HG02642 (cell line): ENCODE measurements around the gene GFM1.

Source experiments
- ATAC-seq: cut with Tn5 transposase; IDR thresholded peaks from one replicate; pipeline ENCODE4 v1.9.1; 2021; ENCODE audit warnings: mild to moderate bottlenecking; ENCODE audit not compliant: unreplicated experiment, poor library complexity

GFM1 gene

DNA sequence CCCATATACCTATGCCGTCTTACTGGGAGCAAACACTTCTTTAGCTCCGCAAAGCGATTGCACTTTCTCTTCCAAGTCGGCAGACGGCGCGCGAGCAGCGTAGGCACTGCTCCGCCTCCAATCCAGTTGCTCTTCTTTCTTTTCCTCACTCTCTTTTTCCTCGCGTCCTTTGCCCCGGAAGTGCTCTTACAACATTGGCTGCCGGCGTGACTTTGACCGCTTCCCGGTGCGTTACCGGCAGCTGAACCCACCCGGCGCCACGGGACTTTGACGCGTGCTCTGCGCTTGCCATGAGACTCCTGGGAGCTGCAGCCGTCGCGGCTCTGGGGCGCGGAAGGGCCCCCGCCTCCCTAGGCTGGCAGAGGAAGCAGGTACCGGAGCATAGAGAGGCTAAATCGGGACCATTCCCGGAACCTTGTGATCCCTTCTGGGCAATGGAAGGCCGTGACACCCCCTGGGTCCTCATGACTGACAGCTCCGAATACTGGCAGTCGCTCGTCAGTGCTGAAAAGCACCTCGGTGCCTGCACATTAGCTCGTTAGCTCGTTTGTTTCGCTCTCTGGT, at the start of gene GFM1:
GFM1 (plus strand) TSS at position 183 of the 564 bp plus-strand sequence; CDS start at position 291, 108 bp downstream.
- peak; percentile 98 for ATAC-seq

DNA sequence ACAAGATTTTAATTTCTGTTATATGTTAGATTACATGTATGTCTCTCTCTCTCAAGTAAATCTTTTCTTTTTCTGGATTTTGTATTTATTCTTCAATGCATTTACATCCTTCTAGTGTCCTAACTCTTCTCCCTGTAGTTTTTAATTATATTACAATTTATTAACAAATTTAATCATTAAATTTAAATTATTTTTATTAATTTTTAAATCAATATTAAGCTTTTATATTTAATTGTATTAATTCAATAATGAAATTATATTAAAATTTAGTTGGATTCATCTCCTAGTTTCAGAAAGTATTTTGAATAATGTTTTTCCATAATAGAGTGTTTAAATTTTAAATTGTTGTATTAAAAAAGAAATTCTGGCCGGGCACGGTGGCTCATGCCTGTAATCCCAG, 43.5 kb upstream of the GFM1 start:
- no peak for ATAC-seq

DNA sequence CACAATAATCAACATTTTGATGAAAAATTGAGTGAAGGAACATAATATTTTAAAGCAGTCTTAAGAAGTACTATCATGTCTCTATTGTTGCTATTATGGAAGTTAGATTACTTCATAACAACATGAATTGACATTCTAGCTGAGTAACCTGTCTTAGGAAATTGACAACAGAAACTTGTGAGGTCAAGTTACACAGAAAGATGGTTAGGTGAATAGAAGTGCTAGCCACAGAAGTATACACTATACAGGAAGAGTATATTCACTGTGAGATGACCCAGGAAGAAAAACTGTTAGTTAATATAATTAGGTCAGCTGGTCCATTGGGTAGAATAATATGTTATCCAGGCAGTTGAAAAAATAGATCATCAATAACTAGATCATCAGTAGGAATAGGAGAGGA, 42.1 kb upstream of the GFM1 start:
- ATAC-seq = no peak

DNA sequence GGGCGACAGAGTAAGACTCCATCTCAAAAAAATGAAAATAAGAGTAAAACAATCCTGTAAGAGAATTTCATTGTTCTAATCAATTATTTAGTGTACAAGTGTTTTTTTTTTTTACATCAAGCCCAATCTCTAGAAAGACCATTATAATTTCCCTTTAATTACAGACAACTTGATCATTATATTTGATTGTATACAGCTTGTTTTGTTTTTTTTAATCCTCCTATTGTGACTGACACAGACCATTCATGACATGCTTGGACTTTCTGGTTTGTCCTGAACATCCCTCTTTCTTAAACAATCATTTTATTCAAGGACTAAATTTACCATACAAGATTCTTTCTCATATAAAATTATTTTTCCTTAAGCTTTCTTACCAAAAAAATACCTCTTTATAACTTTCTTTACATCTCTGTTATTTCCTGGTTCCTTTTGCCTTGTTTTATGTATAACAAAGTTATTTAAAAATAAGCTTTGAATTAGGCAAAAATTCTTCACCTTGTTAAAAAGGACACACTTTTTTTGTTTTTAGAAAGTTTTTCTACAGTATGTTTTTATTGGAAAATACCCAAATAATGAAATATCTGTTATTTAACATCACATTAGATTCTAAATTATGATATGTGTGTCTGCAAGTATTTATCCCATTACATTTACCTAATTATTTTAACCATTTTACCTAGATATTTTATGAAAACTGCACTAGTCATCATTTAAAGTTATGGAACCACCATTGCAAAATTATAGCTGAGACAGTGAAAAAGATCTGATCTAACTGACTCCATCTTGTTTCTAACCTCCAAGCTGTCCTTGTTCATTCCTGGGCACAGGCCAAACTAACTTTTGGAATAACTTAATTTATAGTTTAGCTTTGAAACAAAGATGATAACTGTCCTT, 26.1 kb upstream of the GFM1 start:
- ATAC-seq = no peak

DNA sequence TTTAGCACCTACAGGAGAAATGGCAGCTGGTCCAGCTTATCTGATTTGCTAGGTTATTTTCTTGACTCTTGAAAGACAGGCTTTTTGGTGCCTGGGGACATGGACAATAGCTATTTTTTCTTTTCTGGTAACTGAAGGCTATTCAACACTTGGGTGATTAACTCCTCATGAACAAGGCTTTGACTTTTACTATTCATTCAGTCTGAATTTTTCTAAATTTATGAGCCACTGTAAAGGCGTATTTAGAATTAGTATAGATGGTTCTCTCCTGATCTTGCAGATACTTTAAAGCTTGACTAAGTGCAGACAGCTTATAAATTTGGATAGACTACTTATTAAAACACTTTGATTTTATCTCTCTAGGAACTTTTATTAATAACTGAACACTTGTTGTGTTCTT, 18.4 kb upstream of the GFM1 start:
- ATAC-seq = no peak

DNA sequence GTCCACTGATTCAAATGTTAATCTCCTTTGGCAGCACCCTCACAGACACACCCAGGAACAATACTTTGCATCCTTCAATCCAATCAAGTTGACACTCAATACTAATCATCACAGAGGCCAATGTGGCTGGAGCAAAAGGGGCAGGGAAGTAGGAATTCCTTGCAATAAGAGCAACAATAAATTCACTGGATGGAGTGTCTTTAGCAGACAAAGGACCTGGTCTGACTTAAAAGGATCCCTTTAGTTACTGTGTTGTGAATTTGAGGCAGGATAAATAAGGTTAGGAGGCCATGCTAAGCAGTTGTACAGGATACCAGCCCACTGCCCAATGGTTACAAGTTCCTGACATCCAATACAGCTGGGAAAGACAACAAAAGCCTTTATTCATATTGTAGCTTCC, 12.3 kb upstream of the GFM1 start:
- ATAC-seq = no peak

DNA sequence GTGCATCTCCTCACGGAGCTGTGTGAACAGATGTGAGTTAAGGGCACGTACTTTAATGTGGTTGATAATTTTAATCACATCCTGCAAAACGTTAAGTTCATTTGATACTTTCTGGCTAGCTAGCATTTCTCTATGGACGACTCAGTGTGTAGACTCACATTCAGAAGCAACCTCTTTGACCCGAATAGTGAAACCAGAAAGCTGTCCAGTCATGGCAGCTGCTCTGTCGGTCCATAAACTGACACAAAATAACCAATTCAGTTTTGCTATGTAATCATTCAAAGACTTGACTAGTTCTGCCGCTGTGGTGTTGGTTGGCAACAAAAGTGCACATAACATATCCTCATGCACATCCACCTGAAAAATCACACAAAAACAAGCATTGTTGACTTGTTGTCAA, 3.7 kb upstream of the GFM1 start:
- ATAC-seq = no peak

DNA sequence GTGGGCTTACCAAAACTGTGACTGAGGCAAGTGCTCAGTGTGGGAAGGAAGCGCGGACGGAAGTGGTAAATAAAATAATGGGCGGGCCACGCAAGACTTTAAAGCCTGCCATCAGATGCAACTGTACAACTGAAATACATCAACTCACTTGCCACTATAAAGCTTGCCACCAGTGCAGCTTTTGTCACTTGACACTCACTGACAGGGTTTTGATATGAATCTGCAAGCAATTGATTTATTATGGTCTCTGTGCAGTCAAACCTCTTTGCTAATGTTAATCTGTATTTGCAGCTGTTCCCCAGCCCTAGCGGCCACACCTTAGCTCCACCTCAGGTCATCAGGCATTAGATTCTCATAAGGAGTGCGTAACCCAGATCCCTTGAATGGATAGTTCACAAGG, 2.3 kb upstream of the GFM1 start:
- ATAC-seq = no peak

DNA sequence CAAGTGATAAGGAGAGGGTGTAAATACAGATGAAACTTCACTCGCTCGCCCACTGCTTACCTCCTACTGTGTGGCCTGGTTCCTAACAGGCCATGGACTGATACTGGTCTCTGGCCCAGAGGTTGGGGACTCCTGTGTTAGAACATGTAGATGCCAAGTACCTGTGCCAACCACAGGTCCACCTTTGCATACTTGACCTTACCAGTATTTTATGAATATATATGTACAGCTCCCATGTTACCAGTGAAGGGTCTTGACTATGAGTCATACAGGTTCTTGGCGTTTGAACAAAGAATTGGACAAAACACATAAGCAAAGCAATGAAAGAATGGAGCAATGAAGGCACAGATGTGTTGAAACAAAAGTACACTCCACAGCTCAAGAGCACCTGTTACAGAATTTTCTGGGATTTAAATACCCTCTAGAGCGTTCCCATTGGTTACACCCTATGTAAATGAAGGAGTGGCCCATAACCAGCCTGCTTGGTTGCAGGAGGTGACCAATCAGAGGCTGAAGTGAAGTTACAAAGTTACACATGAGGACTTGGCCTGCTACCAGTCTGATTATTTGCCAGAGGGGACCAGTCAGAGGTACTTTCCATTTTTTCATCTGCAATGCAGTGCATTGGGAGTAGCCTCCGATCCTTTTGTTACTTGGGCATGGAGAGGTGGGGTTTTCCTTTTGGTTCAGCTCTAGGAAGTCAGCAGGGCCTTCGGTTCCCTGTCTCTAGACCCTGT, 1.7 kb upstream of the GFM1 start:
- ATAC-seq = no peak

DNA sequence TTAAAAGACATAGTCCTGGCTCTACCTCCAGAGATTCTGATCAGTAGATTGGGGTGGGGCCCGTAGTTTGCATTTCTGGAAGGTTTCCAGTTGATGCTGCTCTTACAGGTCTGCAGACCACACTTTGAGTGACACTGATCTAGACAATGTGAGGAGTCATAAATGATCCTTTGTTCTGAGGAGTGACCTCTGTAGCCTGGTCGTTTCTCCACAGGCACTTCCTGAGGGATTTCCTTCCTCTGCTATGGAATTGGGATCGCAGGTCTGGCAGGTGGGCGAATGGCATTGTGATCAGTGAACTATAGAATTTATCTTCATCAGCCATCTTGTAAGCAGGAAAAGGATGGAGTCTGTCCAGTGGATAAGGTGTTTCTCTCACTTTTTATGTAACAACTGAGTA, 5.5 kb downstream of the GFM1 start:
- no peak for ATAC-seq

DNA sequence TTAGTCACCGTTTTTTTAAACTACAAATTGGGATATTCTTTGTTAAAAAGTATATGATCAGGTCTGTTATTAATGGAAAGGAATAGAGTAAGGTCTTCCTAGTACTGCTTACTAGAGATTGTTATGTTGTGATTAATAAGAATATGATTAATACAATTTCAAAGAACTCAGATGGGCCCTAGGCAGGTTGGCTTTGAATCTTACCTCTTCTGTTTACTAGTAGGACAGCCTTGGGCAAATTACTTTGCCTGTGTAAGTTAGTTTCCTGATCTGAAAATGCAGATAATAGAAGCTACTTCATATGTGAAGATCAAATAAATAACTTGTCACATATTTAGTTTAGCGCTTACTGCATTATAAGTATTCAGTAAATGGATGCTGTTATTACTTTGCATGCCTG, 6.9 kb downstream of the GFM1 start:
- ATAC-seq = no peak

DNA sequence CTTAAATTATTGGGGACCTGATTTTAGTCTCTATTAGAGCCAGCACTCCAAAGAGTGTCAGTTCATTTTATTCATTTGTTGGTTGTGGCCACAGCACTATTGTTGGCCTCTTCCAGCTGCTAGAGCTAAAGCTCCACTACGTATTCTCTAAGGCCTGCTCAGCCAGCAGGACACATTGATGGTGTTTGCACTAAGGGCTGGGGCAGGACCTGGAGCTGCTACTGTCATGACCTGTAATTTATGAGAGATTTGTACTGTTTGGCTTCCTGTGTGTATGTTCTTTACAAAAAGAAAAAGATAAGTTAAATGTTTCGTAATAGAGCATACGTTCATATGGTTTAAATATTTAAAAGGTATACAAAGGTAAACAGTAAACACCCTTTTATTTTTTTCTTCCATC, 8.1 kb downstream of the GFM1 start:
- ATAC-seq = no peak

DNA sequence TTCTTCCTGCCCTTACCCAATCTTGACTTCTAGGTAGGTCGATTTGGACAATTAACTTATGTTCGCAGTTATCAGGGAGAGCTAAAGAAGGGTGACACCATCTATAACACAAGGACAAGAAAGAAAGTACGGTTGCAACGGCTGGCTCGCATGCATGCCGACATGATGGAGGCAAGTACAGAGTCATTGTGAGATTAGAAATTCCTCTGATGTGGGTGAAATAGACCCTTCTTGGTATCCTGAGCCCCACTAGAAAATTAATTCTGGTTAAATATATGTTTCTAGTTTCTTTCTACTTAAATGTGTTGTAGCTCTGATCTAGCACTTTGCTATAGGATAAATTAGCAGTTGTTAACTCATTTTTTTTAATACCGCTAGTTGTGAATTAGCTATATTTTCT, 14.6 kb downstream of the GFM1 start:
- ATAC-seq = no peak

DNA sequence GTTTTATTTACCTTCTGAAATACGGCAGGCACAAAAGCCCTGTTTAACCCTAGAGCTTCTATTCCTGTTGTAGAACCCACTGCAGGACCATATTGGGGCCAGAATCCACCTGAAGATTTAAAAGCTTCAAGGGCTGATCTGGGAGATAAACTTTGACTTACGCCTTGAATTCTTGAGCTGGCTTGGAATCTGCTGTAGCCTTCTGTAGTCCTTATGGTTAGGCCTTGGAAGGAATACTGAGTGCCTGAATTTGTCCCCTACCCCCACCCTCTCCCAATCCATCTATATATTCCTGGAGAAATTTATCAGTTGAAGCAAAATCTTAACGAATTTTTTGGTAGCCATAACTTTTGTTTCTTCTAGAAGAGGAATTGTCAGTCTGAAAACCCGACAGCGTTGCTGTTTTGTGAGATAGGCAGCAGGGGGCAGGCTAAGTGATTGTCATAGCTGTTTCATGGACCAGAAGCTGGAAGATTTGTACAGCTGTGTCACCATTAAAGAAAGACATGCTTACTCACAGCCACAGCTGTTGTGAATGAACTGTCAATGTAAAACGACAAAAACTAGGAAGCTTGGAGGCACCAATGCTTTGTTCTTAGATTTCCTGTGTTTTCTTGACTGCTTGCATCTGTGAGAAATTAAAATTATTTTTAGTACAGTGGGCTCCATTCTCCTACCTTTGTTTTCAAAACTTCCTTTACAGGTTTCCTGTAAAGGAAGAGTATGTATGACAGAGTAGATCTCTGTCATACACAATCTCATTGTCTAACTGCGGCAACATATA, 15.3 kb downstream of the GFM1 start:
- ATAC-seq = peak; percentile 81

DNA sequence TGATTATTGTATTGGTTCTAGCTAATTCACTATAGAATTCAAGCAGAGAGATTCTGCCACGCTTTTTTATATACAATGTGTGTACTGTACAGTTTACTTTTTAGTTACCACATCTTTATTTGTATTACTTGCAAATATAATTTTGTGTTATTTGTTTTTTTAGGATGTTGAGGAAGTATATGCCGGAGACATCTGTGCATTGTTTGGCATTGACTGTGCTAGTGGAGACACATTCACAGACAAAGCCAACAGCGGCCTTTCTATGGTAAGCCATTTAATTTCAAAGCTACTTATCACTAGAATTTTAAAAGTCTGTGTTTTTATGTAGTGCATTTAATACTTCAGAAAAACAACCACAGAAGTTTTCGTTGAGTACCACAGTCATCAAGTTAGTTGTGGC, 16.4 kb downstream of the GFM1 start:
- no peak for ATAC-seq

DNA sequence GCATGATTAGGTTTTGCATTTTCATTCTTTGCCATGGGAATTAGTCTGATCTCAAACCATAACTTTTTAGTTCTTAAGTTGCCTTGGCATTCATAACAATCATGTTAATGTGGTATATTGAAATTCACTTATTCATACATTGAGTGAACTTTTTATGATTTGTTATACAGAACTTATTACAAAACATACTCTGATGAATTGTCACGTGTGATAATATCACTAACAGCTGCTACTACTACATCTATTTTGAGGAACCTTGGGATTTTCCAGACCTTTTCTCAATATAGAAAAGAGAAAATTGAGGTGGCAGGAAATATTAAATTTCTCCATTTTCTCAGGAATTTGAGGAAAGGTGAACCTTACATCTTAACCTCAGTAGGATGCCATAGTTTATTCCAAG, 18.9 kb downstream of the GFM1 start:
- ATAC-seq = no peak

DNA sequence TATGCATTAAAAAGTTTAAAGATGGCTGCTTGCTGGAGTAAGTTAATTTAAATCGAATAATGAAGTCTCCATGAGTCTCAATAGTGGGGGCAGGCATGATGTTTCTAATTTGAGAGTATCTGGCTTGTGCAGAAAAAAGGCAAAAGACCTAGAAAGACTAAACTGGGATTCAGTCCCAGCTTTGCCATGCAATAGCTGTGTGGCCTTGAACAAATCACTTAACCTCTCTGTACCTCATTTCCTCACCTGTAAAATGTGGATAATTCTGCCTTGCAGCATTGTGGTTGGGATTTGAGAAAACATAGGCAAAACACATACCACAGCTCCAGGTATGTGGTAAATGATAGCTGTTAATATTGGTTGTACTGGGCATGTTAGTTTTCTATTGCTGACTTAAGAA, 19.5 kb downstream of the GFM1 start:
- ATAC-seq = no peak

DNA sequence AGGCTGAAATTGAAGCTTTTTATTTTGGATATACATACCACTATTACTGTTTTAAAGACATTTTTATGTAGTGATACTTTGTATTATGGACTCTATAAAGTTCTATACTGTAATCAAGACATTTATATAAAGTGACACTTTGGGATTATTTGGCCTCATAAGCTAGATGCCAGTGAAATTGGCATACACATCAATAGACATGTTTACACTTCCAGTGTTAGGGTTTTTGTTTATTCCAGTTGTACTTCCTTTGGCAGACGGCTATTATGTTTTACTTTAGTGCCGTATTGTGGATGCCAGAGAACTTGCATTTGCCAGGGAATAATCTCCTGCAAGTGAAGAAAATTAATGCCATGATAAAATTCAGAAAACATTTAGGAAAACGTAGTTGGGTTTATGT, 22.1 kb downstream of the GFM1 start:
- no peak for ATAC-seq

DNA sequence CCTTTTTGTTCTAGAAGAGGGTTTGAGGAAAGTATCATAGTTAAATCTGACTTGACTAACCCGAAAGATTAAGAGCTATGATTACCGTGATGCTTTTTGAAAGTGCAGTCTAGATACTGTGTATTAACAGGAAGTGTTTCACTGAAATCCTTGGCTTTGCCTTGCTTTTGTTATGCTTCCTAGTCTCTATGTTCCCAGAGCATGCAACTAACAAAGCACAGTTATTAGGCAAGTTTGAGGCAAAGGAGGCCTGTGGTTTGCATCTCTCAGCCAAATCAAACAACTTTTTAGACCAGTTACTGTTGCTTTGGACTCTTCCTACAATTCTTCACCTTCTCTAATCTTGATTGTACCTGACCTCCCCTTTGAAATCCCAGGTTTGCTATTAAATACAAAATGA, 24.2 kb downstream of the GFM1 start:
- ATAC-seq = no peak

DNA sequence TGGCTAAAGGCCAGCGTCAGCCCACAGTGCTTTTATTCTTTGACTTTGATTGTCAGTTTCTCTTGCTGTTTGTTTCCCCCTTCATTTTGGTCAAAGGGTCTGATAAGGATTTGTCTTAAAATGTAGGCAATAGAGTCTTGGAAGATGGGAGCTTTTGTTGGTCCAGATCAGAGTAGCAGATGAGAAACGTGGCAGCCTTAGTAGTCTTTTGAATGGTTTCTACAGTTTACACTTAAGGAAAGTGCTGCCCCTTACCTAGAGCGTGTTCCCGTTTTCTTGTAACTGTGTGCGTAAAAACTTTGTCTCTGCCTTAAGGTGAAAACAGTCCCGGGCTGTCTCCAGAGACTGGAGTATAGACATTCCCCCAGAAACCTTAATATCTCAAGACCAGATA, 27.5 kb downstream of the GFM1 start:
- ATAC-seq = peak; percentile 12
